HG03575 (cell line): ENCODE measurements around the gene VSIG4.
A peak's percentile ranks its signal among the peaks of the same experiment; 100 is the strongest.
"Not testable (repeated sequence)": the region's sequence is repeated elsewhere in the genome, so short reads cannot be mapped to it uniquely, and the experiment has no call there.

Experiments
- ATAC-seq: cut with Tn5 transposase; IDR thresholded peaks from one replicate; pipeline ENCODE4 v1.9.1; 2021; ENCODE audit not compliant: unreplicated experiment, insufficient number of reproducible peaks, low FRiP score; ENCODE audit errors: extremely low read depth

Gene VSIG4, protein sequence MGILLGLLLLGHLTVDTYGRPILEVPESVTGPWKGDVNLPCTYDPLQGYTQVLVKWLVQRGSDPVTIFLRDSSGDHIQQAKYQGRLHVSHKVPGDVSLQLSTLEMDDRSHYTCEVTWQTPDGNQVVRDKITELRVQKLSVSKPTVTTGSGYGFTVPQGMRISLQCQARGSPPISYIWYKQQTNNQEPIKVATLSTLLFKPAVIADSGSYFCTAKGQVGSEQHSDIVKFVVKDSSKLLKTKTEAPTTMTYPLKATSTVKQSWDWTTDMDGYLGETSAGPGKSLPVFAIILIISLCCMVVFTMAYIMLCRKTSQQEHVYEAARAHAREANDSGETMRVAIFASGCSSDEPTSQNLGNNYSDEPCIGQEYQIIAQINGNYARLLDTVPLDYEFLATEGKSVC

GRCh38 chrX:66039944-66040343 lies at the start of gene VSIG4:
Gene VSIG4 (minus strand): TSS chrX:66040080. CDS start chrX:66039998, 82 bp downstream.
- no peak for ATAC-seq

- no peak for ATAC-seq
Measured at GRCh38 chrX:66076801-66077200, 36.9 kb upstream of the VSIG4 start.

- ATAC-seq, result no peak
Measured at GRCh38 chrX:66074920-66075879, 35.3 kb upstream of the VSIG4 start.

DNA sequence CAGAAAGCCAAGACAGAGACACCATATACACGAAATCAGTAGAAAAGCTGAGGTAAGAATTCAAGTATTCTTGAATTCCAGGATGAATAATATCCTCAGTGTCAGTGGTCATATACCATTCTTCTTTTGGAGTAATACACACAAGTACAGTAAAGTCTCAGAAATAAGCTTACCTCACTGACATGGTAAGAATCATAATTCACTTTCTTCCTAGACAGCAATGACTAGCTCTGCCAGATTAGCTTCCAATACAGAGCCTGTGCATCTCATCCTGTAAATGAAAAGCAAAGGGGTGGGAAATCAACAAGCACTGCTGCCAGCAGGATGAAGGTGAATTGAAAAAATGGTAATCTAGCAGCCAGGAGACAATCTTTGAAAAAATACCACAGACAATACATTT lies 31.2 kb upstream of the VSIG4 start:
- ATAC-seq, result no peak

DNA sequence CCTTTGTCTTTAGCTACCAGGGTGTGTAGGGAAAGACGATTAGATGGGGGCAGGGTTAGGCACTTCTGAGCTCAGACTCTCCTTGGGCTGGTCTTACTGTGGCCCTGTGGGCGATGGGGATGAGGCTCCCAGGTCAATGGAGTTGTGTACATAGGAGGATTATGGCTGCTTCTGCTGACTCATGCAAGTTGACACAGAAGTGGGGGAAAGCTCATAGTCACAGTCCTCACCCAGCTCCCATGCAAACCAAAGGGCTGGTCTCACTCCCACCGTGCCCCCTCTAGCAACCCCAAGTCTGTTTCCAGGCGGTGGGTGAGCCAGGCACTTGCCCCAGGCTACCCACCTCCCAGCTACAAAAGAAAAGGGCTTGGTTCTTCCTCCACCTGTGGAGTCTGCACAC lies 24.4 kb upstream of the VSIG4 start:
- ATAC-seq, result no peak

- not testable (repeated sequence) for ATAC-seq
Measured at GRCh38 chrX:66057019-66057418, 17.1 kb upstream of the VSIG4 start.

- ATAC-seq, result no peak
Measured at GRCh38 chrX:66054978-66055377, 15.1 kb upstream of the VSIG4 start.

DNA sequence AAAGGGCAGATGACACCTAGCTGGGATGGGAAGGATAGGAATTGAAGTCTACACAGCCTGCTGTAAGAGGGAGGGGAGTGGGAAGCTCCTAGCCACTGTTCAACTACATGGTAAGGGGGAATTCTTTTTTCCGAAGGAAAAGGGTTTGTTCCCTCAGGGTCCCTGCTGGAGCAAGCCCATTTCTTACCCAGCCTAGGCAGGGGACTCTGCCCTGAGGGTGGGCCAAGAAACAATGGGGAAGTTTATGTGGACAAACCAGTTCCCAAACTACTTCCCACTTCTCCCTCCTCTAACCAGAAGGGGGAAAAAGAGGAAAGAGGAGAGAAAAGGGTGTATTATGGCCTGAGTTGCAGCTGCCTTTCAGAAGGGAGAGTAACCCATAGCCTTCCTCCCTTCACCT lies 13.5 kb upstream of the VSIG4 start:
- no peak for ATAC-seq

DNA sequence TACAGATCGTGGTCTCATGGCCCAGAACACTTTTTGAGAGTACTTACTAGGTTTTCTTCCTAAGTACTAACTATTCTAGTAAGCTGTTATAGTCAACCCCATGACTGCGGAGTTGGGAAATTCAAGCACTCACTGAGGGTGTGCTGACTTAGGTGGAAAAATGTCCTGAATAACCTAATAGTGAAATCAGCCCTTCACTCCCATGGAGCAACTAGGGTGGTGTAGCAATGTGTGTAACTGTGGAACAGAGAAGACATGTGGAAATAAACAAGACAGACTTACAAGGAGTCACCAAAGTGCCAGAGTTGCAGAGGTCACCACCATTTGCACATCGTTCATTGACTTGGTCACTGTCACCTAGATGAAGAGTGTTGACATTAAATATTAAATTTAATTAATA lies 12.1 kb upstream of the VSIG4 start:
- no peak for ATAC-seq

DNA sequence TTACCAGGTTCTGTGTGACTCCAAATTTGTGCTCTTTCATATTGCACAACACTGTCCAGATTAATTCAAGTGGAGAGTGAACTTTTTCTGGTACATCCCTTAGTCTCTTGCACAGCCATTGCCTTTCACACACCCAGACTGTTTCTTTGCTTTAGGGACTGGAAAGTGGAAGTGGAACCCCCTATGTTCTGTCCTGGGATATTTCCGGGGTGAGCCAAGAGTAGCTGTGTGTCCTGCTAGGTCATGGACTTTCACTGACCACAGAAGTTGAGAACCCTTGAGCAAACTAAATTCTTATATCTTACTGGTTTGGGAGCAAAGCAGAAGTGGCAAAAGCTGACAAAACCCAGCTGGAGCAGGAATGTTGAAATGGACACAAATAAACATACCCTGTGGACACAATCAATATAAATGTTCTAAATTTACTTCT lies 10.3 kb upstream of the VSIG4 start:
- ATAC-seq, result no peak

DNA sequence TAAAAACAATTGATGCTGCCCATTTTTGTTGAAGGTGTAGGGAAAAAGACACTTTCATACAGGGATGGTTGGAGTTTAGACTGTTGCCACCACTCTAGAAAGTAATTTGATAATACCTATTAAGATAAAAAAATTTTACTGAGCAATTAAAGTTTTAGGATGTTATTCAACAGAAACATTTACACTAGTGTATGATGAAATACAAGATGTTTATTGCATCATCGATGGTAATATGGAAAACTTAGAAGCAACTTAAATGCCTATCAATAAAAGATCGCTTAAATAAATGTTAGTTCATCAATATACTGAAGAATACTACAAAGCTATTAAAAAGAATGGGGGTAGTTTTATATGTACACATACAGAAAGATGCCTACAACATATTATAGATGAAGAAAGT lies 9.2 kb upstream of the VSIG4 start:
- ATAC-seq, result no peak

DNA sequence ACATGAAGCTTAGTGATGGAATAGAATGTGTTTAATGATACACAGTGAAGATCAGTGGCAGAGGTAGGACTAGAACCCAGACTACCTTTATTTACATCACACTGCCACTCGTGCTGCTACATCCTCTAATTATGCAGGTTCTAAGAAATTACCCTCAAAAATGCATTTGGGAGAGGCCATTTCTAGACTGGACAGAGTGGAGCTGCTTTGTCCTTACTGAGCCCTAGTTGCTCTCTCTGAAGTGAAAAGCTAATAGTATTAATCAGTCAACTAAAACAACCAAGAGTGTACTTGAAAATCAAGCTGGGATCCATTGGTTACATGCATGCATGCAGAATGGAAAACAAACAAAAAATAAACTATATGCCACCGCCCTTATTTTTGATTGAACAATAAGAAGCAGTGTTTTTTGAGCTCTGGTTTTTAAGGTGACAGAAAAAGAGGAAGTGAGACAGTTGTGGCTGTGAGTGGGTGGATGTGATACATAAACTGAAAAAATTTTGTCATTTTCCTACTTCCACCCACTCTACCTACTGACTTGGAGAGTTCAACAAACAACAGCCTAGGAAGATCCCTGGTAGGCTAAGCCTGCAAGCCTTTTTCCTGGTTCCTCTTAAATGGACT lies 6.8 kb upstream of the VSIG4 start:
- ATAC-seq, result peak; percentile 51

DNA sequence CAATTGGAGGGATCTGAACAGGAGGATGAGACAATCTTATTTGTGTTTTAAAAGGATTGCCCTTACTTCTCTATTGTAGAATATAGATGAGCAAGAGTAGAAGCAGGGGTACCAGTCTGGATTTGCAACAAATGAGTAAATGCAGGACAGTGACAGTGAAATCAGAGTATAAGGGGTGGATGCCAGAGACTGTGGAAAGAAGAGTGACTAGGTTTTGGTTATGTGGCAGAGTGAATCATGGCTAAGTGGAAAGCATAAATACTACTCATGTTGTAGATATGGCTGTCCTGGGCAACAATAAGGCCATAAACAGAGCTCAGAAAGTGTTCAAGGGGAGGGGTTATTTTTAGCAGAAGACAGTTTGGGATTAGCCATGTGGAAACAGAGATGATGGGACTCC lies 6.0 kb upstream of the VSIG4 start:
- no peak for ATAC-seq

GRCh38 chrX:66043584-66043983 lies 3.7 kb upstream of the VSIG4 start:
- ATAC-seq, result no peak

- peak; percentile 33 for ATAC-seq
Measured at GRCh38 chrX:66042307-66043077, 2.6 kb upstream of the VSIG4 start.

GRCh38 chrX:66038115-66038514 lies 1.8 kb downstream of the VSIG4 start:
- no peak for ATAC-seq

- ATAC-seq, result no peak
Measured at GRCh38 chrX:66036231-66036630, 3.6 kb downstream of the VSIG4 start.

GRCh38 chrX:66035667-66036066 lies 4.2 kb downstream of the VSIG4 start:
- no peak for ATAC-seq
